WTC11 (cell line): Measurements from ENCODE around the gene GLRA3. TPM values are rescaled to one million over a fixed set of nuclear protein-coding genes. Genes with fewer than 3 reads are reported as not detected.

Source experiments
- ATAC-seq: fragments of 200-7000 bp; cut with Tn5 transposase; 2 replicates; pipeline ENCODE4 v1.10.0; 2021; ENCODE audit warnings: mild to moderate bottlenecking, moderate library complexity
- CTCF ChIA-PET: fragments of 300-600 bp; sonication (Branson Sonifier 250); formaldehyde crosslinking; loops from one replicate; lab custom pipeline; 2021; ENCODE audit warnings: antibody characterized with exemption; lab: Charles Lee
- POLR2A ChIA-PET: fragments of 350-600 bp; sonication (Branson Sonifier 250); formaldehyde crosslinking; loops from one replicate; lab custom pipeline; 2021; ENCODE audit warnings: antibody characterized with exemption; lab: Charles Lee
- DNase-seq: peaks from one replicate; pipeline ENCODE4 v3.0.0; 2021; ENCODE audit warnings: low spot score
- H3K27ac Mint-ChIP-seq: 2 replicates; pipeline ENCODE4 v1.8.0; 2021; ENCODE audit warnings: mixed read lengths
- H3K27me3 Mint-ChIP-seq: 2 replicates; pipeline ENCODE4 v1.8.0; 2021; ENCODE audit warnings: low read depth, mild to moderate bottlenecking, moderate library complexity, mixed read lengths
- H3K36me3 Mint-ChIP-seq: 2 replicates; pipeline ENCODE4 v1.8.0; 2021; ENCODE audit warnings: mixed read lengths
- H3K4me1 Mint-ChIP-seq: 2 replicates; pipeline ENCODE4 v1.8.0; 2022; ENCODE audit warnings: mixed read lengths
- H3K4me3 Mint-ChIP-seq: 2 replicates; pipeline ENCODE4 v1.8.0; 2021; ENCODE audit warnings: mild to moderate bottlenecking, moderate library complexity, mixed read lengths
- H3K9me3 Mint-ChIP-seq: 2 replicates; pipeline ENCODE4 v1.8.0; 2021; ENCODE audit warnings: mixed read lengths
- ATF2 ChIP-seq: sonication (generic); formaldehyde crosslinking; IDR thresholded peaks from 2 replicates; pipeline ENCODE4 v1.8.1; 2022; ENCODE audit warnings: low read depth, missing genetic modification reagents, borderline replicate concordance
- CBFB ChIP-seq: sonication (generic); formaldehyde crosslinking; IDR thresholded peaks from 2 replicates; pipeline ENCODE4 v1.8.1; 2022; ENCODE audit warnings: mild to moderate bottlenecking, low read depth, missing genetic modification reagents
- CDX4 ChIP-seq: fragments of 250-450 bp; sonication (Bioruptor Pico); IDR thresholded peaks from 2 replicates; pipeline ENCODE4 v1.9.0; 2021; ENCODE audit warnings: moderate library complexity, mild to moderate bottlenecking, inconsistent platforms, borderline replicate concordance
- ESRRA ChIP-seq: sonication (generic); formaldehyde crosslinking; IDR thresholded peaks from 2 replicates; pipeline ENCODE4 v1.8.1; 2022; ENCODE audit warnings: mild to moderate bottlenecking, missing genetic modification reagents, borderline replicate concordance
- FOXP4 ChIP-seq: sonication (generic); formaldehyde crosslinking; IDR thresholded peaks from 2 replicates; pipeline ENCODE4 v1.8.0; 2022; ENCODE audit warnings: mild to moderate bottlenecking, missing genetic modification reagents
- GTF2I ChIP-seq: fragments of 250-450 bp; sonication (Bioruptor Pico); conservative IDR thresholded peaks from 2 replicates; pipeline ENCODE4 v1.4.0; 2021; ENCODE audit warnings: mild to moderate bottlenecking
- HMGA2 ChIP-seq: fragments of 250-450 bp; sonication (Bioruptor Pico); IDR thresholded peaks from 2 replicates; pipeline ENCODE4 v1.4.0; 2021; ENCODE audit warnings: mild to moderate bottlenecking, moderate library complexity
- IRF2 ChIP-seq: sonication (generic); formaldehyde crosslinking; IDR thresholded peaks from 2 replicates; pipeline ENCODE4 v1.8.0; 2022; ENCODE audit warnings: low read depth, missing genetic modification reagents, borderline replicate concordance
- NFE2L1 ChIP-seq: sonication (generic); formaldehyde crosslinking; IDR thresholded peaks from 2 replicates; pipeline ENCODE4 v1.8.1; 2023; ENCODE audit warnings: missing genetic modification reagents
- NR1H2 ChIP-seq: sonication (generic); formaldehyde crosslinking; IDR thresholded peaks from 2 replicates; pipeline ENCODE4 v1.9.0; 2021; ENCODE audit warnings: mild to moderate bottlenecking, moderate library complexity, missing genetic modification reagents
- NR3C1 ChIP-seq: sonication (generic); formaldehyde crosslinking; conservative IDR thresholded peaks from 2 replicates; pipeline ENCODE4 v1.8.1; 2023; ENCODE audit warnings: low read depth, mild to moderate bottlenecking, missing genetic modification reagents
- PRDM15 ChIP-seq: sonication (generic); formaldehyde crosslinking; IDR thresholded peaks from 2 replicates; pipeline ENCODE4 v1.8.0; 2022; ENCODE audit warnings: missing genetic modification reagents
- SMAD3 ChIP-seq: sonication (generic); formaldehyde crosslinking; IDR thresholded peaks from 2 replicates; pipeline ENCODE4 v1.8.0; 2022; ENCODE audit warnings: missing genetic modification reagents, mild to moderate bottlenecking, borderline replicate concordance
- STAT6 ChIP-seq: sonication (generic); formaldehyde crosslinking; conservative IDR thresholded peaks from 2 replicates; pipeline ENCODE4 v1.8.1; 2023; ENCODE audit warnings: mild to moderate bottlenecking, low read depth, missing genetic modification reagents, moderate library complexity
- TCF7 ChIP-seq: sonication (generic); formaldehyde crosslinking; IDR thresholded peaks from 2 replicates; pipeline ENCODE4 v1.8.0; 2022; ENCODE audit warnings: mild to moderate bottlenecking, low read depth, missing genetic modification reagents, moderate library complexity
- ZBTB43 ChIP-seq: sonication (generic); formaldehyde crosslinking; IDR thresholded peaks from 2 replicates; pipeline ENCODE4 v1.8.1; 2023; ENCODE audit warnings: mild to moderate bottlenecking, missing genetic modification reagents
- ZNF232 ChIP-seq: sonication (generic); formaldehyde crosslinking; IDR thresholded peaks from 2 replicates; pipeline ENCODE4 v1.8.0; 2022; ENCODE audit warnings: mild to moderate bottlenecking, missing genetic modification reagents
- ZNF317 ChIP-seq: sonication (generic); formaldehyde crosslinking; IDR thresholded peaks from 2 replicates; pipeline ENCODE4 v1.8.1; 2023; ENCODE audit warnings: low read depth, mild to moderate bottlenecking, moderate library complexity, missing genetic modification reagents, borderline replicate concordance
- ZNF512 ChIP-seq: sonication (generic); formaldehyde crosslinking; IDR thresholded peaks from 2 replicates; pipeline ENCODE4 v1.8.1; 2022; ENCODE audit warnings: missing genetic modification reagents, borderline replicate concordance
- total RNA-seq: library from RNA; stranded (reverse); gene quantifications from 3 replicates; pipeline ENCODE4 v1.2.3, GENCODE V29; 2021

Gene GLRA3
- total RNA-seq, 1 experiment from 2014 or later: 0.15 TPM

- Mint-ChIP-seq H3K27me3 (no peaks in the 10 kb centered on the region; the same call in 1 of the 2 replicates), H3K36me3 (no peaks in the 10 kb centered on the region), H3K4me3 (no peak overlapping the region), H3K4me1 (no peaks in the 10 kb centered on the region), H3K27ac (no peak overlapping the region), H3K9me3 (no peaks in the 10 kb centered on the region)
- no peak for ATAC-seq
- ChIA-PET CTCF (no interaction called here), POLR2A (no interaction called here)
- no peak for DNase-seq
- no peak for TF ChIP-seq SMAD3 (CRISPR knock-in tag)
- TF ChIP-seq FOXP4: no peak
- TF ChIP-seq NR1H2 (CRISPR knock-in tag): no peak
- TF ChIP-seq CBFB (CRISPR knock-in tag): no peak
- TF ChIP-seq TCF7 (CRISPR knock-in tag): no peak
- no peak for TF ChIP-seq ZBTB43 (CRISPR knock-in tag)
- no peak for TF ChIP-seq IRF2
- TF ChIP-seq HMGA2 (CRISPR knock-in tag): no peak
- TF ChIP-seq PRDM15: no peak
- no peak for TF ChIP-seq STAT6 (CRISPR knock-in tag)
- no peak for TF ChIP-seq ESRRA (CRISPR knock-in tag)
- TF ChIP-seq NR3C1 (CRISPR knock-in tag): no peak
These were observed 121.9 kb downstream of the GLRA3 start for GRCh38 chr4:174707051-174707676.

GRCh38 chr4:174702979-174703478, 126.0 kb downstream of the GLRA3 start:
- no peaks in the 10 kb centered on the region for H3K36me3 Mint-ChIP-seq
- H3K4me1 Mint-ChIP-seq: no peaks in the 10 kb centered on the region
- 0 out of 2 replicates have a peak, but pooled peaks cover 5% of the 10 kb centered on the region for H3K9me3 Mint-ChIP-seq
- POLR2A ChIA-PET: no interaction called here
- H3K27me3 Mint-ChIP-seq: no peaks in the 10 kb centered on the region; the same call in 1 of the 2 replicates
- CTCF ChIA-PET: no interaction called here
- DNase-seq: no peak
- ATAC-seq: no peak
- H3K4me3 Mint-ChIP-seq: no peak overlapping the region
- H3K27ac Mint-ChIP-seq: no peak overlapping the region
- TF ChIP-seq SMAD3 (CRISPR knock-in tag) (no peak), ZNF317 (CRISPR knock-in tag) (no peak), NFE2L1 (no peak), CDX4 (CRISPR knock-in tag) (no peak), ZNF232 (CRISPR knock-in tag) (no peak), NR1H2 (CRISPR knock-in tag) (no peak), TCF7 (CRISPR knock-in tag) (no peak), GTF2I (CRISPR knock-in tag) (no peak), ZNF512 (CRISPR knock-in tag) (no peak), ATF2 (CRISPR knock-in tag) (no peak)
